ENCODE data around the gene HBP1.
"Not testable (repeated sequence)": the region's sequence is repeated elsewhere in the genome, so short reads cannot be mapped to it uniquely, and the experiment has no call there.

Gene HBP1

GRCh38 chr7:107233174-107233573 is 64.4 kb downstream of the HBP1 start:
- DNase-seq, result peak; percentile 11

DNA sequence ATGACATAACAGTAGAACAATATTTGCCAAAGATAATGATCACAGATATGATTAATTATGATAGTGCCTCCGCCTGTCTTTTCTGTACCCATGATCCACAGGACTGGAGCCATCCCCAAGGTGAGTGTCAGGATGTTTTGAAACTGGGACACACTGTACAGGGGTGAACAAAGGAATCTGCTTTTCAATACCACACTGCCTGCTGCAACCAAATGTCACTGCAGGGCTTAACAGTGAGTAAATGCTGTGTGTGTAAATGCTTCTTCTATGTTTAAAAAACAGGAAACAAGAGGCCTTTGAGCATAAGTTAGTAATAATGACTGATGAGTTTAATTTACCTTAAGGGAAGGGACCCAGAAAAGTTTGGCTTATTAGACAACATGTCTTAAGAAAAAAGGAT is 65.2 kb downstream of the HBP1 start:
- no peak for DNase-seq

DNA sequence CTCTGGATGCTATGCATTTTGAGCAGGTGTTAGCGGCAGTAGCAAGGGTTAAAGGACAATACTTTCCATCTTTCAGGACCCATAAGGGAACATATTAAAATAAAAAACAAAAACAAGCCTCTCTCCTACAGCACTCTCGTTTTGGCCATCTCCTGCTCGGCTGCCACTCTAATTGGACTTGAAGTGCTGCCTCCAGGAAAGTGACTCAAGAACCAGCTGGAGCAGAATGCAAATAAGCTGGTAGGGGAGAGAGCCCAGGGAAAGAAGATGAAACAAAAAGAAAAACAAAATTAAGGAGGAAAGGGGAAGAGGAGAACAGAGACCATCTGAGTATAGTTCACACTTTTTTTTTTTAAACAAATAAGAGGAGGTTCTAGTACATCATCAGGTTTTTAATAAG is 65.6 kb downstream of the HBP1 start:
- peak; percentile 12 for DNase-seq

GRCh38 chr7:107236862-107237261 is 68.1 kb downstream of the HBP1 start:
- DNase-seq, result peak; percentile 70

DNA sequence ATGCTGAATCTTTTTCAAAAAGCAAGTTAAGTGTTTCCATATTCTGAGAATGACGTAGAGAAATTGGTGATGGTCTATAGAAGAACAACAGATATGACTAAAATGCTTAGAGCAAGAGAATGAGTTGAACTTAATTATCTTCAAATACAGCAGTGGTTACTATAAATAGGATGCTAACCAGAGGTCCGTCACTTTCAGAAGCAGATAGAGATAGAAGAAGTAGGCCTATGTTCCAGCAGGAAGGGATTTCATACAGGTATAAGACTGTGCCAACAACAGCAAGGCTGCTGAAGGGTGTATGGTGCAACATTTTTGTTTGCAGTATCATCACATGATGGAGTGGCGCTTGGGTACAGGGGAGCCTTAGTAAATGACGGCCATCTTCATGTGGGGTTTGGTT is 68.6 kb downstream of the HBP1 start:
- no peak for DNase-seq

- DNase-seq, result no peak
These were observed 73.5 kb downstream of the HBP1 start for GRCh38 chr7:107242267-107242666.

- no peak for DNase-seq
These were observed 75.8 kb downstream of the HBP1 start for GRCh38 chr7:107244613-107245012.

GRCh38 chr7:107246836-107247235 is 78.0 kb downstream of the HBP1 start:
- DNase-seq, result not testable (repeated sequence)

DNA sequence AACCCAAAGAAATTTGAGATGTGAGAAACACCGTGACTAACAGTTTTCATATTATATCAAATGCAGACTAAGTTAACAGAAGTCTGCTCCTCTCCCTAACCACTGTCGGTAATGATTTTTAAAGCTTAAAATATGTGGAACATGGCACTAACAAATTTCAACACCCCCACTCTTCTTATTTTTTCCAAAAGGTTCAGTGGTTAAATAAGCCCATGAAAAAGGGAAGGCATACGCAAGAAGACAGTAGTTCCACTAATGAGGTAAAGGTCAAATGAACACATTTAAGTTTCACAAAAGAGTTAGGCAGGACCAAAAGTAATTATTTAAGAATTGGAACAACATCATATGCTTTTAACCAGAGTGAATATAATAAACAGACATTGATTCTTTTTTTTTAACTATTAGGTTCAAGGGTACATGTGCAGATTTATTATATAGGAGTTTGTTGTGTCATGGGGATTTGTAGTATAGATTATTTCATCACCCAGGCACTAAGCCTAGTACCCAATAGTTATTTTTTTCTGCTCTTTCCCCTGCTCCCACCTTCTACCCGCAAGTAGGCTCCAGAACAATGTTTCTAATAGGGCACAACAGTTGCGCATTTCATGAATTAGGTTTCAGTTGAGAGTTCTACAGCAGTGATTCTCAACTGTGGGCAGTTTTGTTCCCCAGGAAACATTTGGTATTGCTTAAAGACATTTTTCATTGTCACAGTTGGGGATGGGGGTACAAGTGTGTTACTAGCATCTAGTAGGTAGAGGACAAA is 79.9 kb downstream of the HBP1 start:
- no peak for DNase-seq

DNA sequence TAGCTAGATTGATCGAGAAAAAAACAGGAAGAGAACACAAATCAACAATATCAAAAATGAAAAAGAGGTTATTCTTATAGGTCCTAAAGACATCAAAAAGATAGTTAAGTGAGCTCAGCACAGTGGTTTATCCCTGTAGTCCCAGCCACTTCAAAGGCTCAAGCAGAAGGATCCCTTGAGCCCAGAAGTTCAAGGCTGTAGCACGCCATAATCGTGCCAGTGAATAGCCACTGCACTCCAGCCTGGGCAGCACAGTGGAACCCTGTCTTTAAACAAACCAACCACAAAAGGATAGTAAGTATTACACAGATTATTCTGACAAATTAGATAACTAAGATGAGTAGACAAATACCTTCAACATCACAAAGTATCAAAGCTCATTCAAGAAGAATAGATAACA is 83.2 kb downstream of the HBP1 start:
- DNase-seq, result no peak

All from NCI-H82 (cell line).